Peyer's patch (tissue), 4 donors: ENCODE results near the gene TCF4. TPM values are rescaled to one million over a fixed set of nuclear protein-coding genes. Genes with fewer than 3 reads are reported as not detected.

ENCODE experiments used
- DNase-seq, 3 donors: peaks; one replicate each; pipeline ENCODE4 v3.0.0-alpha.2; 2017 to 2019
- H3K27ac ChIP-seq, 4 donors: fragments of 200-600 bp; sonication (generic); one replicate each; pipeline ENCODE4 v1.5.1; 2016 to 2019
- H3K27me3 ChIP-seq, 2 donors: fragments of 200-600 bp; sonication (generic); one replicate each; pipeline ENCODE4 v1.5.1; 2019
- H3K36me3 ChIP-seq, 3 donors: fragments of 200-600 bp; sonication (generic); one replicate each; pipeline ENCODE4 v1.5.1; 2016 to 2019
- H3K4me1 ChIP-seq, 4 donors: fragments of 200-600 bp; sonication (generic); one replicate each; pipeline ENCODE4 v1.5.1; 2016 to 2019
- H3K4me3 ChIP-seq, 4 donors: fragments of 200-600 bp; sonication (generic); 1 replicate in 3 of 4; 2 replicates in 1 of 4; pipeline ENCODE4 v1.5.1; 2016 to 2019; ENCODE audit warnings: mild to moderate bottlenecking in 1 of 4
- H3K9me3 ChIP-seq, 4 donors: fragments of 200-600 bp; sonication (generic); one replicate each; pipeline ENCODE4 v1.5.1; 2016 to 2019; ENCODE audit warnings: mild to moderate bottlenecking in 1 of 4
- CTCF ChIP-seq, 6 experiments: fragments of 450-650 bp in 4 of 6; fragments of 200-600 bp in 2 of 6; sonication (generic) in 1 of 6; IDR thresholded peaks; one replicate each; pipeline ENCODE4 v1.5.1; 2017 to 2019; ENCODE audit warnings: antibody characterized with exemption in 6 of 6, mild to moderate bottlenecking in 3 of 6, moderate library complexity in 1 of 6
- POLR2A ChIP-seq, 2 donors: fragments of 450-650 bp; IDR thresholded peaks; one replicate each; pipeline ENCODE4 v1.5.1; 2017; ENCODE audit warnings: antibody characterized with exemption in 2 of 2, mild to moderate bottlenecking in 2 of 2, moderate library complexity in 2 of 2
- total RNA-seq, 4 donors: library from RNA; depleted of rRNA; stranded (reverse); fragments of >200 nt; gene quantifications; one replicate each; pipeline ENCODE4 v1.1.0, GENCODE V29; 2016

The TCF4 gene
- total RNA-seq, 4 donors from 2014 or later = 11.9 to 190 (median 33.8) TPM

DNA sequence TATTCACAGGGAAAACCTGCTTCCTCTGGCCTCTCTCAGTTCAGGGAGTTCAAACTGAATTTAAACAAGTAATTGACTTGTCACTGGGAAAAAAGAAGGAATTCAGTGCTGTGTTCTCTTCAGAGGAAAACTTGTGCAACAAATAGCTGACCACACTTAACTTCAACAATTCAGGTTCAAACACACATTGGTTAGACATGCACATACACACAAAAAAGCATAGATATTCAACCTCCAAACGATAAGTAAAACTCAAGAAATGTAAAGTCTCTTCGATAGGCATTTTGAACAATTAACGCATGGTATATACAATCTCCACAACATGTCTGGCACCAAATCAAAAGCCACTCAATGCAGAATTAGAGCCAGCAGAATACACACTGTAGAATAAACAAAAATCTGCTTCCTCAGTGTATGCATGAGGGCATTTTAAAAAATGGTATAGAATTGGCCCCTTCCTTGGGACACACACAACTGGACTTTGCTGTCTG is 269.0 kb downstream of the TCF4 start:
- Histone ChIP-seq H3K9me3 (no peaks in the 10 kb centered on the region), H3K4me1 (peaks cover 0 to 9% (median 0%) of the 10 kb centered on the region in 4 donors), H3K27me3 (no peaks in the 10 kb centered on the region), H3K4me3 (peak overlapping the region in 3 of 4 donors; percentile 11 to 54 (median 53)), H3K27ac (peak overlapping the region; percentile 63 to 91 (median 86)), H3K36me3 (no peaks in the 10 kb centered on the region)
- no peak for TF ChIP-seq POLR2A (IDR thresholded peaks at IDR 0.05)
- no peak for DNase-seq

DNA sequence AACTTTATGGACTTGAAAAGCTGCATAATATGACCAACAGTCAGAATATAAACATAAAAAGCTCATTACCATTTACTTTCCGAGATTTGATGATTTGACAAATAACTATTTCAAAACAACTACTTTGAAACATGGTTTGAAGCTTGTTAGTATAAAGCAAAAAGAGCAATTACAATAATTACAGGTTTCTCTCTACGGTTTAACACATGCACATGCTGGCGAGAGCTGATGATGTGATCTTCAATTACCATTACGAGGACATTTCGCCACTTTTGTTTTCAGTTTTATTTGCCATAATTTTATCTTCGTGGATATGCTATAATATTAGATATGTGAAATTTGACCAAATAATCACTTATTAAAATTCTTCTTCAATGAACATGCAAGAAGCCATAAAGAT is 270.1 kb downstream of the TCF4 start:
- DNase-seq = no peak
- Histone ChIP-seq H3K4me1 (peaks cover 0 to 9% (median 0%) of the 10 kb centered on the region in 4 donors), H3K36me3 (no peaks in the 10 kb centered on the region), H3K4me3 (peak overlapping the region in 1 of 4 donors; percentile 2), H3K27ac (peak overlapping the region in 2 of 4 donors; percentile 3 to 91), H3K9me3 (no peaks in the 10 kb centered on the region), H3K27me3 (no peaks in the 10 kb centered on the region)
- TF ChIP-seq POLR2A (IDR thresholded peaks at IDR 0.05) (no peak), CTCF (IDR thresholded peaks at IDR 0.05) (no peak)

DNA sequence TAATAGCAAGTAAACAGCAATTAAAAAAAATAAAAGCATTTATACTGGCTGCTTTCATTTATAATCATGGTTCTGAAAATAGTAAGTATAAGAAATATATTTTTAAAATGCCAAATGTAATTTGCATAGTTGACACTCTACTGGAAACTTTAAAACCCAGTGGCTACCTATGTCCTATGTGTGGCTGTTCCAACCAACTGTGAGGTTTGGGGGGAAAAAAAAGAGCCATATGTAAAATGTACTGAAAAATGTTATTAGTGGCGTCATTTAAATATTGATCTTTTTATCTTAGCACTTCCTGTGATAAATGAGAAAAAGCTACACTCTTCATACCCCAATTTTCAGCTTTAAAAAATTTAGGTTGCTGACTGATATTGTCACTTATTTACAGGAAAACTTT is 270.7 kb downstream of the TCF4 start:
- no peak for TF ChIP-seq CTCF (IDR thresholded peaks at IDR 0.05)
- TF ChIP-seq POLR2A (IDR thresholded peaks at IDR 0.05) = no peak
- no peaks in the 10 kb centered on the region for H3K9me3 ChIP-seq
- no peak overlapping the region for H3K4me3 ChIP-seq
- H3K4me1 ChIP-seq = peaks cover 0 to 9% (median 0%) of the 10 kb centered on the region in 4 donors
- no peaks in the 10 kb centered on the region for H3K36me3 ChIP-seq
- DNase-seq = no peak
- H3K27me3 ChIP-seq = no peaks in the 10 kb centered on the region
- peak overlapping the region in 2 of 4 donors; percentile 3 to 91 for H3K27ac ChIP-seq

DNA sequence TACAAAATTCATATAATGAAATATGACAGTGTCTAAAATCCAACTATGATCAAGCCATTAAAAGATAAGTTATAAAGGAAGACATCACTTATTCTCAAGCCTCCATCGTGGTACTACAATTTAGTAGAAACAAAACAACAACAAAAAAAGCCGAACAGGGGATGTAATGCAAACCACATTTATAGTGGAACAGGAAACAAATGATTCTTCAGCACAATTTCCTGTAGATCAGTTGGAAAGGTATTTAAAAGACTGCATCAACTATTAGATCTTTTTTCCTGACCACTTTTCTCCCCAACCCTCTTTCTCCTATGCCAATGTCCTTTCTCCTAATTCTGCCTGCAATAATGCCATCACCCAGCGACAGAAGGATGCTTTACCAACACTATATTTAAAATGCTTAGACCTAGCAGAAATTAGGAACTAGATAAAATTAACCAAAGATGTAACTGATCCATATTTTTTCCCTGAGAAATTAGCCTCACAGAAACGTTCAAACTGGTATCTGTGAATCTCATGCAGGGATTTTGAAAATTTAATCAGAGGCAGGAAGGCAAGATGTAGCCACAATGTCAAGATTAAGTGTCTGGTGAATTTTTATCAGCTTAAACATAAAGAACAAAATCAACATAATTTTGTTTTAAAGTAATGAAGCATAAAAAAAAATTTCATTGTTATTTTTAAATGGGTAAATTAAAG is 271.4 kb downstream of the TCF4 start:
- no peak overlapping the region for H3K4me3 ChIP-seq
- peaks cover 0 to 9% (median 0%) of the 10 kb centered on the region in 4 donors for H3K4me1 ChIP-seq
- H3K27ac ChIP-seq = peak overlapping the region in 1 of 4 donors; percentile 52
- DNase-seq = no peak
- no peaks in the 10 kb centered on the region for H3K36me3 ChIP-seq
- H3K9me3 ChIP-seq = no peaks in the 10 kb centered on the region
- H3K27me3 ChIP-seq = no peaks in the 10 kb centered on the region
- TF ChIP-seq CTCF (IDR thresholded peaks at IDR 0.05) (no peak), POLR2A (IDR thresholded peaks at IDR 0.05) (no peak)

DNA sequence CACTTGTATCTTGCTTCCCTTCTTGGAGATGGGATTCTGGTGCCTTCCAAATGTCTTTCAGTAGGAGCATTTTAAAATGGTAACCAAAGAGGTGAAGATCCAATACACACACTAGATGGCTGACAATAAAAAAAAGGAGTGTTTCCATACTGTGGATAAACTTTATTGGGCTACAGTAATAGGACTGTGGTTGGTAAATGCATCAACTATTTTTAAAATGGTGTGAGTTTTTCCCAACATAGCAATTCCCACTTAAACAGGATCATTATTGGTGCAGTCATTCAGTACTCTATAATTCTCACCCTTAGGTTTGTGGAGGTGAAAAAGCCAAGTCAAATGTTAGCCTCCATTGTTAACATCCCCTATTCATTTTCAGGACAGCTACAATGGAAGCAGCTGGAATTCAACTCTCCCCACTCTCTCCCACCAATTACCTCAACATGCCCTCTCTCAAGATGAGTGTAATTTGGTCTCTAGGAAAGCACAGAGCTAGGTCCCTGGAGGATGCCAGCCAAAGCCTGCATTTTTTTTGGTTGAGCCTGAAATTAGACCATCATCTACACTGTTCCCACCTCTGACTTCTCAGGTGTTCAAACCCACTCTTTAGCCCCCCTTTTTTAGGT is 273.3 kb downstream of the TCF4 start:
- Histone ChIP-seq H3K9me3 (no peaks in the 10 kb centered on the region), H3K27me3 (no peaks in the 10 kb centered on the region), H3K4me1 (peaks cover 0 to 9% (median 0%) of the 10 kb centered on the region in 4 donors), H3K4me3 (no peak overlapping the region), H3K36me3 (no peaks in the 10 kb centered on the region), H3K27ac (peak overlapping the region in 1 of 4 donors; percentile 19)
- DNase-seq = no peak
- no peak for TF ChIP-seq CTCF (IDR thresholded peaks at IDR 0.05)
- TF ChIP-seq POLR2A (IDR thresholded peaks at IDR 0.05) = no peak

GRCh38 chr18:55314031-55314430 is 274.0 kb downstream of the TCF4 start:
- no peak for TF ChIP-seq POLR2A (IDR thresholded peaks at IDR 0.05)
- no peak for TF ChIP-seq CTCF (IDR thresholded peaks at IDR 0.05)
- H3K4me1 ChIP-seq = peaks cover 0 to 9% (median 0%) of the 10 kb centered on the region in 4 donors
- no peaks in the 10 kb centered on the region for H3K27me3 ChIP-seq
- H3K9me3 ChIP-seq = no peaks in the 10 kb centered on the region
- no peak overlapping the region for H3K4me3 ChIP-seq
- no peak for DNase-seq
- no peak overlapping the region for H3K27ac ChIP-seq
- no peaks in the 10 kb centered on the region for H3K36me3 ChIP-seq
